ENCODE data around the gene HTR1D. TPM values are rescaled to one million over a fixed set of nuclear protein-coding genes. Genes with fewer than 3 reads are reported as not detected.

HTR1D gene
- total RNA-seq, 1 experiment from 2014 or later = 1.7 TPM

DNA sequence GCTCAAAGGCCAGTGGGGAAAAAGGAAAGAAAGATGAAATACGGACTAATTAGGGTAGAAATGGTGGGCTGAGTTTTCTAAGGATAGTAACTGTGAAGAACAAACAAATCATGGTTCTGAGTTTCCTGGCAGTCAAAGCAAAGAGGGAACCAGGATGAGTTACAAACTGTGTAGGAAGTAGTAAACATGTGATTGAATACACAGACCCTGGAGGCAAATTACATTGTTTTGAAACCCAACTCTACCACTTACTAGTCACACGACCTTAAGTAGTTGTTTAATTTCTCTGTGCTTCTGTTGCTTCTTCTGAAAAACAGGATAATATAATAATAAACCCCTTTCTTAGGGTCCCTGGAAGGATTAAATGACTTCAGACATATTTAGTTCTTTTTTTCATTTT lies 37.4 kb downstream of the HTR1D start:
- TF ChIP-seq, protein P1, sequence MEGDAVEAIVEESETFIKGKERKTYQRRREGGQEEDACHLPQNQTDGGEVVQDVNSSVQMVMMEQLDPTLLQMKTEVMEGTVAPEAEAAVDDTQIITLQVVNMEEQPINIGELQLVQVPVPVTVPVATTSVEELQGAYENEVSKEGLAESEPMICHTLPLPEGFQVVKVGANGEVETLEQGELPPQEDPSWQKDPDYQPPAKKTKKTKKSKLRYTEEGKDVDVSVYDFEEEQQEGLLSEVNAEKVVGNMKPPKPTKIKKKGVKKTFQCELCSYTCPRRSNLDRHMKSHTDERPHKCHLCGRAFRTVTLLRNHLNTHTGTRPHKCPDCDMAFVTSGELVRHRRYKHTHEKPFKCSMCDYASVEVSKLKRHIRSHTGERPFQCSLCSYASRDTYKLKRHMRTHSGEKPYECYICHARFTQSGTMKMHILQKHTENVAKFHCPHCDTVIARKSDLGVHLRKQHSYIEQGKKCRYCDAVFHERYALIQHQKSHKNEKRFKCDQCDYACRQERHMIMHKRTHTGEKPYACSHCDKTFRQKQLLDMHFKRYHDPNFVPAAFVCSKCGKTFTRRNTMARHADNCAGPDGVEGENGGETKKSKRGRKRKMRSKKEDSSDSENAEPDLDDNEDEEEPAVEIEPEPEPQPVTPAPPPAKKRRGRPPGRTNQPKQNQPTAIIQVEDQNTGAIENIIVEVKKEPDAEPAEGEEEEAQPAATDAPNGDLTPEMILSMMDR (IDR thresholded peaks at IDR 0.05; ENCODE audit: unreplicated experiment) = no peak
- CTCF ChIA-PET = no interaction called here
- no peak overlapping the region for H3K4me3 Mint-ChIP-seq (ENCODE audit: low read depth, unreplicated experiment)
- DNase-seq = no peak
- intact Hi-C loops (cut with micrococcal nuclease; ENCODE audit: unreplicated experiment) = loop anchor here (2.0 kb wide), 1 partner anchor 79 kb away; no protein-coding TSS in a partner anchor
- no peak overlapping the region for H3K27ac Mint-ChIP-seq (ENCODE audit: unreplicated experiment)
- no peaks in the 10 kb centered on the region for H3K4me1 Mint-ChIP-seq (ENCODE audit: low read depth, unreplicated experiment)
- H3K27me3 Mint-ChIP-seq (ENCODE audit: unreplicated experiment) = no peaks in the 10 kb centered on the region
- BruUV-seq (replicated peaks) = no TSS peak
- peaks cover 7% of the 10 kb centered on the region for H3K36me3 Mint-ChIP-seq (ENCODE audit: insufficient read depth, unreplicated experiment)
- no peaks in the 10 kb centered on the region for H3K9me3 Mint-ChIP-seq (ENCODE audit: low read depth, unreplicated experiment)

DNA sequence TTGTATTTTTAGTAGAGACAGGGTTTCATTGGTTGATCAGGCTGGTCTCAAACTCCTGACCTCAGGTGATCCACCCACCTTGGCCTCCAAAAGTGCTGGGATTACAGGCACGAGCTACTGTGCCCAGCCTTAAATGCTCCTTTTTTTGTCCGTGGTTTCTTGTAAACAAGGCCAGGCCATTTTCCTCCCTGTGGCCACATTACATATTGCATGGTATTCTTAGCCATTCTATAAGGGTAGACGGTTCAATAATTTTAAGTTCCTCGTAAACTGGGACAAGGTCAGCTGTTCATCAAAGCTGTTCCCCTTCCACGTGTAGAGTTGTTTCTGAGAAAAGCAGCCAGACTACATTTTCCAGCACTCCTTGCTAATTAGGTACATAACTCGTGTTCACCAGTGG lies 38.4 kb downstream of the HTR1D start:
- intact Hi-C loops (cut with micrococcal nuclease; ENCODE audit: unreplicated experiment) = loop anchor here (2.0 kb wide), 1 partner anchor 78 kb away; no protein-coding TSS in a partner anchor
- CTCF ChIA-PET = no interaction called here
- H3K36me3 Mint-ChIP-seq (ENCODE audit: insufficient read depth, unreplicated experiment) = peaks cover 7% of the 10 kb centered on the region
- no peaks in the 10 kb centered on the region for H3K27me3 Mint-ChIP-seq (ENCODE audit: unreplicated experiment)
- H3K27ac Mint-ChIP-seq (ENCODE audit: unreplicated experiment) = no peak overlapping the region
- no peaks in the 10 kb centered on the region for H3K4me1 Mint-ChIP-seq (ENCODE audit: low read depth, unreplicated experiment)
- H3K4me3 Mint-ChIP-seq (ENCODE audit: low read depth, unreplicated experiment) = no peak overlapping the region
- no peaks in the 10 kb centered on the region for H3K9me3 Mint-ChIP-seq (ENCODE audit: low read depth, unreplicated experiment)
- TF ChIP-seq, protein P1 (IDR thresholded peaks at IDR 0.05; ENCODE audit: unreplicated experiment) = no peak
- no peak for DNase-seq
- no TSS peak for BruUV-seq (replicated peaks)

DNA sequence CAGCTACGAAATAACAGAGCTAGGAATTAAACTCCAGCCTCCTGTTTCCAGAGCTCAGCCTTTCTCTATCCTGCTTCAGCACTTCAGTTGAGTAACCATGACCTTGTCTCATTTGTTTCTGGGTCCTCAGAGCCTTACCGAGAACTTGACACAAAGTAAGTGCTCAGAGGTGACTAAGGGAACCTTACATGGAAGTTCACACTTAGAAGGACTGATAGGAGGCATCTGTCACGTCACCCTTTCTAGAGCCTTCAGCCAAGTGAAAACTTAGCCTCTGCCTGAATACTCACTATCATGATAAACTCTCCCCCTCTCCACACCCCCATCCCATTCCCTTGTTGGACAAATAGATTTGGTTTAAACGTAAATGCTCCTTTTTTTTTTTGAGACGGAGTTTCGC lies 38.9 kb downstream of the HTR1D start:
- H3K4me3 Mint-ChIP-seq (ENCODE audit: low read depth, unreplicated experiment) = no peak overlapping the region
- H3K4me1 Mint-ChIP-seq (ENCODE audit: low read depth, unreplicated experiment) = no peaks in the 10 kb centered on the region
- no TSS peak for BruUV-seq (replicated peaks)
- TF ChIP-seq, protein P1 (IDR thresholded peaks at IDR 0.05; ENCODE audit: unreplicated experiment) = no peak
- H3K36me3 Mint-ChIP-seq (ENCODE audit: insufficient read depth, unreplicated experiment) = peaks cover 7% of the 10 kb centered on the region
- CTCF ChIA-PET = no interaction called here
- DNase-seq = no peak
- no peaks in the 10 kb centered on the region for H3K27me3 Mint-ChIP-seq (ENCODE audit: unreplicated experiment)
- H3K9me3 Mint-ChIP-seq (ENCODE audit: low read depth, unreplicated experiment) = no peaks in the 10 kb centered on the region
- no peak overlapping the region for H3K27ac Mint-ChIP-seq (ENCODE audit: unreplicated experiment)
- intact Hi-C loops (cut with micrococcal nuclease; ENCODE audit: unreplicated experiment) = loop anchor here (2.0 kb wide), 1 partner anchor 78 kb away; no protein-coding TSS in a partner anchor

DNA sequence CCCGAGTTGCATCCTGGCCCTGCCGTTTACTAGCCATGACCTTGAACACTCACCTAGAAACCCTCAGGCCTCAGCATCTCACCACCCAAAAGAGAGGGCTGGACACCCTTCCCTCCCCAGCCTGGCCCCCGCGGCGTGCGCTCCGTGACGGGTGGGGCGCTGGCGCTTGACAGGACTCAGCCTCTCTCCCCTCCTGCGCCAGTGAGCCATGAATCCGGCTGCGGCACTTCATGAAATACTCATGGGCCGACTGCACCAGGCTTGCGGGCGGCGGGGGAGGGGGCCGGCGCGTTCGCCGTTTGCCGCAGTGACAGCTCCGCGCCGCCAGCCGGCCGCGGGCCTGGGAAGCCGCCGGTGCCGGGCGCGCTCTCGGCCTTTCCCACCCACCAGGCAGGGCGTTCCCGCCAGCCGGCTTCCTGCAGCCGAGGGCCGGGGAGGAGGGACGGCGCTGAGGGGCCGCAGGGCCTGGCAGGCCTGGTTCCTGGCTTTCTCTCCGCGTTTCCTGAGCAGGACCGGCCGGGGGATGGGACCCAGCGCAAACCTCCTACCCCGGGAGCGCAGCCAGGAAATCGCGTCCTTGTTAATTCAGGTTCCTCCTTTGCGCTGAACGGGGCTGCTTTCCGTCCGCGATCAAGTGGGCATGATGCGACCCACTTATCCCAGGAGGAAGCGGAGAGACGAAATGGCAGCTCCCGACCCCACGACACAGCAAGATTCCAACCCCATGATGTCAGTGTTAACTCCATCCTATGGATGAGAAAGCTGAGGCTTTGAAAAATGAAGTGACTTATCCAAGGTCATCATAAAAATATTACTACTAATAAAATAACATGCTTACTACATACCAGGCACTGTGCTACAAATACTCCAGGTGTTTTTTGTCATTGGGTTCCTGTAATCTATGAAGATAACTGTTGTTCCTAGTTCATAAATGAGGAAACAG lies 39.6 kb downstream of the HTR1D start:
- intact Hi-C loops (cut with micrococcal nuclease; ENCODE audit: unreplicated experiment) = loop anchor here (2.0 kb wide), 1 partner anchor 77 kb away; no protein-coding TSS in a partner anchor
- DNase-seq = peak; percentile 58
- no peak overlapping the region for H3K27ac Mint-ChIP-seq (ENCODE audit: unreplicated experiment)
- BruUV-seq (replicated peaks) = no TSS peak
- H3K36me3 Mint-ChIP-seq (ENCODE audit: insufficient read depth, unreplicated experiment) = peaks cover 7% of the 10 kb centered on the region
- peak overlapping the region; percentile 62 for H3K4me3 Mint-ChIP-seq (ENCODE audit: low read depth, unreplicated experiment)
- no peaks in the 10 kb centered on the region for H3K4me1 Mint-ChIP-seq (ENCODE audit: low read depth, unreplicated experiment)
- TF ChIP-seq, protein P1 (IDR thresholded peaks at IDR 0.05; ENCODE audit: unreplicated experiment) = no peak
- no peaks in the 10 kb centered on the region for H3K9me3 Mint-ChIP-seq (ENCODE audit: low read depth, unreplicated experiment)
- no peaks in the 10 kb centered on the region for H3K27me3 Mint-ChIP-seq (ENCODE audit: unreplicated experiment)
- CTCF ChIA-PET = interaction anchor here (1.5 kb wide), 1 partner anchor 79 kb away, joined by 3 read pairs; no protein-coding TSS in a partner anchor
